ENCODE measurements around the gene ZC3H18.

GRCh38 chr16:88631920-88632586, 61.9 kb downstream of the ZC3H18 start:
- TF ChIP-seq CTCF (IDR thresholded peaks at IDR 0.05; ENCODE audit: low read depth, low read length, poor library complexity, severe bottlenecking) (no peak), EZH2phosphoT487 (IDR thresholded peaks at IDR 0.05; ENCODE audit: borderline replicate concordance, low read length) (no peak)
